GM19467 (cell line): ENCODE data around the gene GRXCR1.

Experiments
- ATAC-seq: cut with Tn5 transposase; IDR thresholded peaks from one replicate; pipeline ENCODE4 v1.9.1; 2021; ENCODE audit warnings: mild to moderate bottlenecking, moderate library complexity; ENCODE audit not compliant: unreplicated experiment

GRXCR1 gene

DNA sequence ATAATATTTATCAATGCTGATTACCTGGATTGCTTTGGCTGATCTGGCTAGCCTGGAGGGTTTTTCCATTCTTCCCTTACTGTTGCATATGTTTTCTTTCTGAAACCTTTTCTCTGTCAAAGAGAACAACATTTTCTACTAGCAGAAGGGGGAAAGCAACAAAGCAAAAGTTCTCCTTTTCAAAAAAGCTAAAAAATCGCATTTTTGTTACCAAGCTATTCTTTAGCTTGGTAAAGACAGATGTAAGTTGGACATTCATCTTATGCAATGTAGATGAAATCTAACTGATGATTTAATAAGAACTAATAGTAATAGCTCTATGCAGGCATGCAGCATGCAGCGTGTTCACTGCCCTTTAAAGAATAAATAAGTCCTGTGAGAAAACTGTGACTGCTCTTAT, at the start of gene GRXCR1:
Gene GRXCR1 (plus strand): TSS at position 301 of the 400 bp plus-strand sequence. CDS start 554 bp downstream, outside the sequence.
- ATAC-seq = no peak

DNA sequence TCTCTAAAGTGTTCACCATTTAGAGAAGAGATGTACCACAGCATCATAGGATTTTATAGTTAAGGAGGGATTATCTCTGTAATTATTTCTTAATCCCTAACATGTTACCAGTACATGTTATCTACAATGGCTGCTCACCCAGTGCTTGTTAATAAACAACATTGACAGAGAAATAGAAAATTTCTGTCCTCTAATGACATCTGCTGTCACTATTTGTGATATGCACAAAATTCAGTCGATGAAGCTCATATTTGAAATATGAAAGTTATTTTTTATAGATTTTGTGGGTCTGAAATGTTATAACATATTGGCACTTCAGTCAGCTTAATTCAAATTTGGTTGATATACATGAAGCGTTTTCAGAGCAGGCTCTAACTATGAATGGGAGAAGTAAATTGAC, 48.8 kb upstream of the GRXCR1 start:
- no peak for ATAC-seq

DNA sequence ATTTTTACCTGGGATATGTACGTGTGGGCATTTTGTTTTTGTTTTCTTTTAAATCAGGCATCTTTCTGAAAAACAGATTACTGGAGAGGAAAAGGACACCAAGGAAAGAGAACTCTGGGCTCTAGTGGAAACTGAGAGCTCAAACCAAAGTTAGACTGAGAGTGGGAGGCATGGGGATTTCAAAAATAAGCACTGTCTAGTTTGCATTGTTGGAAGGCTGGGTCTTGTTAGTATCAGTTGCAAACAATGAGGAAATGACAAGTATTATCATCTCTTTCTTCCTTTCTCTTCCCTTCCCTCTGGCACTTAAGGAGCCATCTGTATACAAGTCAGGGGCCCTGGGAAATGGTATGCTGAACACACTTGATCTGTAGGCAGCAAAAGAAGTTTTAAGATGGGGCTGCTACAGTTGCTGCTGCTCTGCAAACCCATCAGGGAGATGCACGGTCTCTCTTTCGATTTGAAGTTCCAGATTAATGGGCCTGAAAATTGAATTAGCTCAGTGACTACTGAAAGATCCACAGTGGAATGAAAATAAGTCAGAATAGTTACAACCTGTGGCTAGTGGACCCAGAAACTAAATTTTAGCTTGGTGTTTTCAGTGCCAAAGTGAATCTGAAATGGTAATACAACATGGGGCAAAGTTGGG, 48.0 kb upstream of the GRXCR1 start:
- ATAC-seq = no peak

DNA sequence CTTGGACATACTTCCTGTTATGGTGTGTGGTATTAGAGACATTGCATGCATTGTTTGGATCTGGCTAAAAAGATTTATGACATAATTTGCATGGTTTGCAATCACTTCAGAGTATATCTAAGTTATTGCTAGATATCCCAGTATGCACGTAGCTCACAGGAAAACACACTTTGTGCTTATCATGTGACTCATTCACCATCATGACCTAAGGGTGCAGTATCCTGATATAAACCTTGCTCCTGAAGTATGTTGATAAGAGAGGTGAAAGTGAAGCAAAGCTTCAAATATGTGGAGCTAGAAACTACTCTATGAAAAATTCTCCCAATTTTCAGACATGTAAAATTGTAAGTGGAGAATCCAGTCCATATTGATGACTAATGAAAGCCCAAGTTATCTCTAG, 46.9 kb upstream of the GRXCR1 start:
- ATAC-seq = no peak

DNA sequence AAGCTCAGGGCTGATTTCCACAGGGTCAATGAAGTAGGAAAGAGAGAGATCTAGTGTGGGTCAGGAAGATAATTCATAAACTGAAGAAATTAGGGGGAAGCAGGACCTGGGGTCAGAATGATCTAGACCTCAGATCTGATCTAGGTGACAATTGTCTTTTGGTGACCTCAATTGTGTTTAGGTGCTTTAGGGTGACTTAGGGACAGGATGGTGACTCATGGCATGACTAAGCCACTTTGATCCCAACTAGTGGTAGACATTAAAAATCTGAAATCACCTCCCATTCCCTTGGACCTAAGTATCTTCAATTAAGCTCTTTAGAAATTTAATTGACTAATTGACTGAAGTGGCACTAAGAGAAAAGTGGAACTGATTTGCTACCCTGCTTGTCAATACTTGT, 36.7 kb upstream of the GRXCR1 start:
- ATAC-seq = no peak

DNA sequence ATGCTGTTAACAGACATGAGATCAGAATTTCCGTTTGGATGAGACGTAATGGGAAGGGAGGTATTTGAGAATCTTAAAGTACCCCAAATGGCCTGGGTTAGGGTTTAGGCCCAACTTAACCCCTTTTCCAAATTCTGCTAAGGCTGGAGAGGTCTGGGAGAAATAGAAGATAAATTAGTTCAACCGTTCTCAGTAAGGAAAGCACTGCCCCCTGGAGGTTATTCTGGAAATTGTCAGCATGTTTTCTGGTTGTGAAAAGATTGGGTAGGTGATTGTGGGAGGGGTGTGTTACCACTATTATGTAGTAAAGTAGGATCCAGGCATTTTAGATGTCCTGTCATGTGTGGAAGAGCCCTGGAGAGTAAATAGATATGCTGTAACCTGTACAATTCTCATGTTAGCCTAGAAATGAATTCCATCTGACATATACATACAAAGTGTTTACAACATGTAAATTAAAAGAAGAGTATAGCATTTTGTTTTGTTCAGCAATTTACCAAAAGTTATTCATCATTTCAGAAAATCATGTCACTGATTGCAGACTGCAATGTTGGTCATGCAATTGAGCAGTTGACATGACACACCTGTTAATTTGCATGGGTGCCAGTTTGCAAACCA, 26.8 kb upstream of the GRXCR1 start:
- peak; percentile 72 for ATAC-seq

DNA sequence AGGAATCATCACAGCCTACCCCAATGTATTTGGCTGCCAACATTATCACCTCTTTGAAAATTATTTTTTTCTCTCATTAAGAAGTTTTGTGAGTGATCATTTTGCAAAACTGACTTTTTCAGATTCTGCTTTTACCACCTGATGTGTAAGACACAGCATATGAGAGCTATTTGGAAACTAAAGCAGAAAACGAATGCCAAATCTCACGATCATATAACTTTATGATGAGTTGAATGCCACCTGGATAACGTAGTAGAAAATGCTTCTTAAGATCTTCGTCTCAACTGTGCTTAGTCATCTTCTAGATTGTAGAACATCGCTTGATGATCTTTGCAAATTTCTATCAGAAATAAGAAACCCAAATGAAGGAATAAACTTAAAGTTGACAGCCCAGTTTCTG, 21.3 kb upstream of the GRXCR1 start:
- no peak for ATAC-seq

DNA sequence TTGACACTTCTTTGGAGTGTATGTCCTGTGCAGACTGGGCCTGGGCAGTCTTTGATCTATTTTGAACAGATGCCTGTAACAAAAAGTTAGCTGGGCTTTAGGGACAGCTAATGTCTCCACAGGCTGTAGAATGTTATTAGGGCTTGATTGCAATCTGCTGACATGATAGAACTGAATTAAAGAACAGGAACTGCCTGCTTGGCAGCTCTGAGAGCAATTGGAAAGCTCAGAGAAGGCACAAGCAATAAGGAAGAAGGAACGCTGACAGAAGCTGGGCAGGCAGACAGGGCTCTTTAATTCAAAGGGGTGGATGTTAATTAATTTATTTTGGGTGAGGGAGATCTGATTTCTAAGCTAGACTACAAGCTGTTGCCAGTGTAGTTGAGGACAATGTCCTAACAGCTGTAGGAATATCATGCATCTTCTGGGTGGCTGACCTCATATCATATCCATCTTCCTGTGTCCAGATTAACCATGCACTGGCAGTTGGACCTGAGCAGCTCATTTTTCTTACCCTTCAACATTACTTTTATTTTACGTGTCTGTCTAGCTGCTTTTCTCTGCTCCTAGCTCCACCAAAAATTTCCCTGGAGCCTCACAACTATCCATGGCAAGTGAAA, 20.7 kb upstream of the GRXCR1 start:
- ATAC-seq = no peak

DNA sequence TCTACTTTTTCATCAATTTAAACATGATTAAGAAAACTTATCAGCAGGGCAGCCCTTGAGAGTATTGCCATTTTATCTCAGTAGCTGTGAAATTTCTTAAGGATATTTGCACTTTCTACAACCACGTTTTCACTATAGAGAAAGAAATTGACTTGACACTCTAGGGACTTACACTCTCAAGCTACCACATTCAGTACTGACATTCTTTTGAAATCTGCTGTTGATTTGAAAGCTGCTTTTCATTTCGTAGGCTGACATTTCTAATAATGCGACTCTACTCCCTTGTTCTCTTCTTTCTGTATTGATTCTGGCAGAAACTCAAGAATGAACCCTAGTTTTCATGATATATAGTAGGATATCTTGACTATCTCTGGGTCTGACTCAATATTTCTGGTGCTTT, 13.7 kb upstream of the GRXCR1 start:
- no peak for ATAC-seq

DNA sequence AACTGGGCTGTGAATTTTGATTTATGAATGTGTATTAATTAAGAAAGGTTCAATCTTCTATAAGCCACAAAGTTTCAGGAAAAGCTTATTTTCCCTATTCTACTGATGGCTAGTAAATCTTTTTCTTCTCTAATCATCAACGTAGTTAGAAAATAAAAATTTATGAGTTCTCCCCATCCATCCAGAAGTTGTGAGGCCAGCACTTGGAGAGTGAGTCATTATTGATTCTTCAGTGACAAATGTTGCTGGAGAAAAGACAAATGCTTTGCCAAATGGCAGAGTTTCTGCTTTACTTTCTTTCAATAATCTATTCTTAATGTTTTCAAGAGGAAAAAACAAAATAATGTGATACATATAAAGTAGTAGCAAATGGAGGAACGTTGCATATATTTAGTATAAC, 11.3 kb upstream of the GRXCR1 start:
- ATAC-seq = no peak

DNA sequence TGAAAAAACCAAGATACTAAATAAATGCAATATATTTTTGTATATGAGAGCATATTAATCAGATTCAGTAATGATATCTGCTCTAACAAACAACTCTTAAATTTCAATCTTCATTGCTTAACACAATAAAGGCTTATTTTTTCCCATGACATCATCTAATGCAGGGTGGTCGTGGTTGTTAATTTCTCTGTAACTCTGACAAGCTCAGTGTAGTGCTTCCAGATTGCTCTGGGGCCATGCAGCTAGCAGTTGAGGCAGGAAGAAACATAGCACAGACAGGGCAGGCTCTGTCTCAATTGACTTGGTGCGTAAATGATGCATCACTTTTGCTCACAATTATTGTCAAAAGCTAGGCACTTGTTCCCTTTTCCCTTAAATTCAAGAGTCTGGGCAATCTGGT, 869 bp upstream of the GRXCR1 start:
- ATAC-seq = no peak

DNA sequence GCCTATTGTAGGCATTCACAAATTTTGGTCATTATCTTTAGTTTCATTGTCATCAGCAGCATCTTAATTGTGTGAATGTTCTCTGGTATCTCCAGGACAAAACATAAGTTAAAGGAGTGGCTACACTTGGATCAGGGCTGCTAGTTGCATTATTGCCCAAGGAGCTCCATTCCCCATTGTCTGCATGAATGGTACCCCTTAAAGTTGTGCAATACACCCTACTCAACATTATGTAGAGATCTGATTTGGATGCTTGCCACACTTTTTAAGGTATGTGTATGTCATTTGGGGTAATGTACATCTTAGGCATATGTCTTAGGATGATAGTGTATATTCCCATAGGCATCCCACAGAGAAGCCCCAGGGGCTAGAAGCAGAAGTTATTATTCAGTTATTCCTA, 2.9 kb downstream of the GRXCR1 start:
- ATAC-seq = no peak

DNA sequence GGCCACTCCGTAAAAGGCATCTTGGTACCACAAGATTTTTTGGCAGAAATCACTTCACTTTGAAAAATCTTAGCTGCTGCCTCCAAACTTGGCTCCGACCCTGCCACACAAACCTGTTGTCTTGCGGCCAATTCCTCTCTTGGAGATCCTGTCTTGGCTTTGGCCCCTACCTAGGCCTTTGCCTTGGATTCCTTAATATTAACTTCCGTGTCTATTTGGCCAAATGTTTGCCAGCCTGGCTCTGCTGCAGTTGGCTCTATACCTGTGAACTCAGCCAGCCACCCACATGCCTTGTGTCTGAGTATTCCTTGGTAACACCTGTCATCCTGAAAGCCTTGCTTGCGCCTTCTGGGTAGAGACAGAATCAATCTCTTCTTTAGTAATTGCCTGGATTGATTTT, 12.5 kb downstream of the GRXCR1 start:
- ATAC-seq = no peak

DNA sequence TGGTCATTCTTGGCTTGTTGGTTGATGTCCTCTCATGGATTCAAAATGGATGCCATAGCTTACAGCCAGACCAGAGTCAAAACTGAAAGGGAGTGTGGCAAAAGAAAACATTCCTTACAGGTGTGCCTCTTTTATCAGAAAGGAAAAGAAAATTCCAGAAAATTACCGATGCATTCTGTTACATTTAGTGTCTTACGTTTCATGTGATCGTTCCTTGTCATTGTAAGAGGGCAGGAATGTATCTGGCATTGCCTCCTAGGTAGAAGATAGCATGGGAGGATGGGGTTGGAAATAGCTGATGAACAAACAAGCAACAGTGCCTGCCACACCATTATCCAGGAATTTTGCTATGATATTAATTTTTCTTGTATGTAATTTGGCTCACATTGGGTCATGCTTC, 13.1 kb downstream of the GRXCR1 start:
- ATAC-seq = no peak

DNA sequence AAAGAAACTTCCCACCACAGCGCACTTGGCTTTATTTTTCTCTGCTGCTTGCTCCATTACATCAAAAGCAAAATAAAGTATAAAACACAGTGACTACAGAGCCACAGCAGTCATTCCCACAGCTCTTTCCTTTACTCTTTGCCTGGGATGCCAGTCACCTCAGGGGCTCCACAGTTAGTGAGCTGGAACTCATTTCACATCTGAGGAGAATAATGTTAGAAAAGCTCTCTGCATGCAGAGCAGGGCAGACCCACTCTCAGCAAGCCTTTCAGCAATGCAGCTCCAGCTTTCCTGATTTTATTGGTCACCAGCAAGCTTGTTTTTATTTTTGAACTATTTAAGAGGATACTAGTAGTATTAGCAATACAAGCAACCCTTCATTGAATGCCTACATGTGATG, 13.8 kb downstream of the GRXCR1 start:
- ATAC-seq = no peak

DNA sequence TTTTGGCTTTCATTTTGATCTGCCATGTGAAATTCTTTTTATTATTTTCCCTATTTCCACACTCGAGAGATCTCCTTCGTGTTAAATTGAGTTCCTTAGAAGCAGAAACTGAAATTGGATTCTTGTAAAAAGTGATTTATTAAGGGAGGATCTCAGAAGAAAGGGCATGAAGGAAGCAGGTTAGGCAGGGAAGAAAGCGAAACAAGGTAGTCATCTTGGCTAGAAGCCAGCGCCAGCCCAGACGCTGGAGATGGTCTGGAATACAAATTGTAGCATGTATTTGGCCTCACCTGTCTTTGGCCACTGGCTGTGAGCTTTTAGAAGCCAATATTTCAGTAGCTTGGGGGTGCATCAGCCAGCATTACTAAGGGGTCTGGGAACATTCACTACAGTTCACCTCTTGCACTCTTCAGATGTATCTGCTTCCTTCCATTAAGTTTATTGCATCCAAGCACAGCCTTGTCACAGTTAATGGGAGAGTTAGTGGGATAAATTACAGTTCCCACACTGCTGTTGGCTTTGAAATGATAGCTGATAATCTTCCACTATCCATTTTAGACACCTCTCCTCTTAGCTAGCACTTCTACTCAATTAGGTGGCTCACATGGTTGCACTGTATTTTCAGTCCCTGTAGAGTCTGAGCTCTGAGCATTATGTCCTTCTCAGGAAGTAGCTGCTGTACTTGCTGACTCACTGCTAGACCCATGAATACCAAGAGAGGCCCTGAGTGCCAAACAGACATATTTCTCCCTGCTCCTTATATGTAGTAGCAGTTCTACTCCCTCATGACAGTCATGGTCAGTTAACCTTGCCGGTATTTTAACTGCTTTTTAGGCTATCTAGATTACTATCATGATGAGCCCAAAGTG, 14.6 kb downstream of the GRXCR1 start:
- no peak for ATAC-seq

DNA sequence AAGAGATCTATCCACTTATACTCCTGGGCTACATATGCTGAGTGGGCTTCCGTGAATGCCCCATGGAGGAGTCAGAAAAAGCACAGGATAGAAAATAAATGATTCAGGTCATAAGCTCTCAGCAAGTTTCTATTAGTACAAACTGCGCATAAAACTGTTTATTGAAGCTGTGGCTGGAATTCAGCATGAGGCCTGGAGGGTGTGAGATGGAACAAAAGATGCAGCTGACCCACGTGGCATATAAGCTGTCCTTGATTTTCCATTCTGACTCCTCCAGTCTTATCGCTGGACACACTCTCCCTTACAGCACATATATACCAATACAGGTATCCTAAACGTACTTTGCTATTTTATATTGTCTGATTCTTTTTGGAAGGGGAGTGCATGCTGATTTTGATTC, 17.9 kb downstream of the GRXCR1 start:
- no peak for ATAC-seq

DNA sequence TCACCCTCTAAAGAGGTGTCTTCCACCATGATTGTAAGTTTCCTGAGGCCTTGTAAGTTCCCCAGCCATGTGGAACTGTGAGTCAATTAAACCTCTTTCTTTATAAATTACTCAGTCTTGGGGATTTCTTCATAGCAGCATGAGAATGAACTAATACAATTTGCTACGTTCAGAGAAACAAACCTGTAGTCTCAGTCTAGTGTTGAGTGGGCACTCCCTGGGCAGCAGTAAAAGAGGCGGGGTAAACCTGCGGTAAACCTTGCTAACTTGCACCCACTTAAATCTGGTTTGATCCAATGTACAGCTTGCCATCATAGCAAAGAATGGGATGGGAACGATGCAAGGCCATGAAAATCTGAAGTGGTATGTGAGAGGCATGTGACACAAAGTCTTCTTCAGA, 22.4 kb downstream of the GRXCR1 start:
- ATAC-seq = no peak

DNA sequence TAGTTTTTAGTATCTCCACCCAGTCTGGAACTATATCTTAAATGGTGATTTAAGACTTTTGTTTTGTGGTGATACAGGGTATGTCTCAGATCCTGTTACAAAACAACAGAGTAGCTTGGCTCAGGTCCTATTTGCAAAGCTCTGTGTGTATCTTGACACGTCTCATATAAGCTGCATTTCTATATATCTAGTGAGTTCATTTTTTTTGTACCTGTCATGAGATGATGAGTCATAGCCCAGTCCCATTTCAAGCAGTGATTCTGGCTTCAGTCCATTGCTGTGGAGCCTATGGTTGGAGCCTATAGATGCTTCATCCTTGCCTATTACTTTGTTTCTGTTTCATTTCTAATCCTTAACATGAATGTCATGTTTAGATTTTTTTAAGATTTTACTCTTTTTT, 23.0 kb downstream of the GRXCR1 start:
- no peak for ATAC-seq

DNA sequence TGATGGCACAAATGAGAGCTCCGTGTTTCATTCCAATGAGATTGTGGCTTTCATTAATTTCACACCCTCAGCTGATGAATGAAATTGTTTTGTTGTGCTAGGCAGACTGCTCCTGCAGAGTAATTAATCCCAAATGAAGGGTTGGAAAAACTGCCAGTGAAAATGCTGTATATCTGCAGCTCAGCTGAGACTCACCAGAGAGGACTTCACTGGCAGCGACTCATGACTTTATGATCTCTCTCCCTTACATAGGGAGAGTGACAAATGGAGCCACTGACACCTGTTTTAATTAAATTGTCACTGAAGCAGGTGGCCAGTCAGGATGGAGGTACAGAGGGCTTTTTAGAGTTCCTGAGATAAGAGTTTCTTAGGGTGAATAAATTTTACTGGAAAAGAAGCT, 24.8 kb downstream of the GRXCR1 start:
- no peak for ATAC-seq

DNA sequence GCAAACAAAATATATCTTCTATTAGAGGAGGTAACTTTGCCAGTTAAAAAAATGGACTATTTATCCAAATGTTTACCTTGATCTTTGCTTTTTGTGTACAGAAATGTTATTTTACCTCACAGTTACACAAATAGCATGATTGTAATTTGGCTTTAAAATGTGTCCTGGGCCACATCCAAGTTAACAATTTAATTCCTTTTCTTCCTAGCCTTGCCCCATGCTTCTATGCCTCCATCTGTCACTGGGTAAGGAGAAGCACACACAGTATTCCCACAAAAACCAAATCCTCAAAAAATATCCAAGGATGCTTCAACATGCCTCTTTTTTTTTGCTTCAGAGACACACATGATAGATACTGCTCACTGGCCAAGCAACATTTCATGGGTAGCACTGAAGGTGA, 30.9 kb downstream of the GRXCR1 start:
- ATAC-seq = no peak

DNA sequence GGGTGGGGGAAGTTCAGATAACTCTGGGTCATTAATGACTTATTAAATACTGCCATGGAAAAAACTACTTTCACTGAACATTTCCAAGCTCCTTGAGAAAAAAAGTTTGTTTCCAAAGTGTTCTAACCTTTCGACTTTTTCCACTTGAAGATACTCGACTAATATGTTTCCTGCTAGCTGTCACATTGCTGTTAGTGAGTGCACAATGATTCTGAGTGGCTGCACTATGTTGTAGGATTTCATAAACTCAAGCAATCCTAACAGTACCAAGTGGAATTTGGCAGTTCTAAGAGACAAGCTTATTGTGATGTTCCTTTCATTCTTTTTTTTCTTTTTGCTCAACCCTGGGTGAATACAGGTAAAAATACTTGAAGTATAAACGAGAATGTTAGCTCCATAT, 33.4 kb downstream of the GRXCR1 start:
- no peak for ATAC-seq
